GM19438 (cell line): Measurements from ENCODE around the gene SPRYD4.
"Not testable (repeated sequence)": the region's sequence is repeated elsewhere in the genome, so short reads cannot be mapped to it uniquely, and the experiment has no call there.

Experiments used
- ATAC-seq: cut with Tn5 transposase; IDR thresholded peaks from one replicate; pipeline ENCODE4 v1.9.1; 2021; ENCODE audit warnings: low read depth; ENCODE audit not compliant: unreplicated experiment

SPRYD4 gene

GRCh38 chr12:56476143-56476542 is 7.8 kb downstream of the SPRYD4 start:
- ATAC-seq, result no peak

- ATAC-seq, result no peak
Observed at GRCh38 chr12:56476972-56477432, 8.6 kb downstream of the SPRYD4 start.

GRCh38 chr12:56477521-56478225 is 9.3 kb downstream of the SPRYD4 start:
- no peak for ATAC-seq

GRCh38 chr12:56479625-56480024 is 11.2 kb downstream of the SPRYD4 start:
- no peak for ATAC-seq

GRCh38 chr12:56484566-56484965 is 16.2 kb downstream of the SPRYD4 start:
- ATAC-seq, result no peak

- no peak for ATAC-seq
Observed at GRCh38 chr12:56486694-56487093, 18.3 kb downstream of the SPRYD4 start.

GRCh38 chr12:56487448-56488040 is 19.2 kb downstream of the SPRYD4 start:
- ATAC-seq, result peak; percentile 34

GRCh38 chr12:56488041-56488955 is 19.9 kb downstream of the SPRYD4 start, which contains the start of gene GLS2:
TSS of gene GLS2 (minus strand) at chr12:56488161. CDS start at chr12:56488118, 43 bp downstream.
- ATAC-seq, result peak; percentile 77

- ATAC-seq, result no peak
Observed at GRCh38 chr12:56490360-56490759, 22.0 kb downstream of the SPRYD4 start.

- not testable (repeated sequence) for ATAC-seq
Observed at GRCh38 chr12:56493409-56494105, 25.2 kb downstream of the SPRYD4 start.

GRCh38 chr12:56494106-56494415 is 25.7 kb downstream of the SPRYD4 start:
- ATAC-seq, result not testable (repeated sequence)

GRCh38 chr12:56494481-56494880 is 26.1 kb downstream of the SPRYD4 start:
- ATAC-seq, result not testable (repeated sequence)

GRCh38 chr12:56496704-56497103 is 28.3 kb downstream of the SPRYD4 start:
- ATAC-seq, result not testable (repeated sequence)

- not testable (repeated sequence) for ATAC-seq
Observed at GRCh38 chr12:56498126-56498902, 29.9 kb downstream of the SPRYD4 start.

GRCh38 chr12:56499452-56499851 is 31.1 kb downstream of the SPRYD4 start:
- ATAC-seq, result not testable (repeated sequence)

- ATAC-seq, result not testable (repeated sequence)
Observed at GRCh38 chr12:56499879-56500278, 31.5 kb downstream of the SPRYD4 start.

- no peak for ATAC-seq
Observed at GRCh38 chr12:56510786-56511185, 42.4 kb downstream of the SPRYD4 start.

- ATAC-seq, result not testable (repeated sequence)
Observed at GRCh38 chr12:56514014-56514318, 45.6 kb downstream of the SPRYD4 start.

GRCh38 chr12:56517854-56518253 is 49.5 kb downstream of the SPRYD4 start:
- no peak for ATAC-seq

- no peak for ATAC-seq
Observed at GRCh38 chr12:56518570-56518969, 50.2 kb downstream of the SPRYD4 start.
